HG03196 (cell line): ENCODE measurements around the gene DYTN.

Experiments
- ATAC-seq: cut with Tn5 transposase; IDR thresholded peaks from one replicate; pipeline ENCODE4 v1.9.1; 2021; ENCODE audit not compliant: unreplicated experiment

The DYTN gene

DNA sequence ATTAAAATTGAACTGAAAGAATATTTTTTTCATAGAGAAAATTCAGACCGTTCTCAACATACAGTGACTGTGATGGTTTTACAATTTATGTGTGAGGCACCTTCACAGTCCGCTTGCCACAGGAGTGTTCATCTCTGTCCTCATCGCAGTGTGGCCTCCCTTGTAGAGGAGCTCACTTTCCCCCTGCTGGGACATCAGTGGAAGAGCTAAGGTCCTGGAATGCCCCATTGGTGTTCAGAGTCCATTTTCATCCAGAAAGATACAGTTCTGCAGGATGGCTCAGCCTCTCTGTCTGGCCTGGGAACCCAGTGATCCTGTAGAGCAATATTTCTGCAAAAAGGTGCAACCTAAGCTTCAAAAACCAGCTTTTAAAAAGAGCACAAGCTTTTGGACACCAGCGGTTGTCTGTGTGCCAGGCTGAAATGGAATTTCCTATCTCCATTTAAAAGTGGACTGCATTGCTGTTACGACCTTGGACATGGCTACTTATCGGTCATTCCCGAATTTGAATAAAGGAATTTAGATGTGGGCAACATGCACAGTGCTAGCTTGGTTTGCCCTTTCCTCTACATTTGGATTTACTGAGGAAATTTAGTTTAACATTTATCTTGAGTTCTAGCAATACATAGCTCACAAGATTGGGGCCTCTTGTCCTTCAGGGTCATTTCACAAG lies 102.6 kb downstream of the DYTN start:
- no peak for ATAC-seq

DNA sequence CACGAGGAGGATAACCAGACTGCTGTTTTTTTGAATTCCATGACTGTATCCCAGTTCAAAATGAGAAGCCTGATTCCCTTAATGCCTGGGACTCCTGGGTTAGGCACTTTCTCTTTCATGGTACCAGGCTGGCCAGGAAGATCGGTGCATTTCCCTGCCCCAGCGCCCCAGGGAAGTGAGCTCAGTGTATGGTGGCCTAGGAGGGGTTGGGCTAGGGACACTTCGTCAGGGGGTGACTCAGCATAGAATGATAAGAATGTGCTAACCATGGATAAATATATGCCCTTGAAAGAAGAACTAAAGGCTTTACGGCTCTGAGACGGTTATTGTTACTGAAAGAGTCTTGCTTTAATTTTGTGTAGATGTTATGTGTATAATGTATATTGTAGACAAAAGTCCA lies 103.4 kb downstream of the DYTN start:
- no peak for ATAC-seq

DNA sequence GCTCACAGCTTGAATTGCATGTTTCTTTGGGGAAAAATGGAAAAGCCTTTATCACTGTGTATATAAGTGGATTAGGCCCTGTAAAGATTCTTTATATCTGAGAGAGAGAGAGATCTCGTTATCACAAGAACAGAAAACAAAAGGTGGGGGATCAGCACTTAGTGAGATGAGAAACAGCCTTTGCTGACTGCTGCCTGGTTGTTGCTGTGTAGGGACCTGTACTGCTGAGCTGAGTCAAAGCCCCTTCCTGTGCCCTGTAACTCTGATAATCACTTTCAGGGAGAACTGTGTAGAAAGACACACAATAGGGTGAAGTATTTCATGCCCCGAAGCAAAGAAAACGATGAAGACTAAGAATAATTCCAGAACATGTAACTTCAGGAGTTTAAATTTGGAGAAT lies 106.5 kb downstream of the DYTN start:
- ATAC-seq = no peak

DNA sequence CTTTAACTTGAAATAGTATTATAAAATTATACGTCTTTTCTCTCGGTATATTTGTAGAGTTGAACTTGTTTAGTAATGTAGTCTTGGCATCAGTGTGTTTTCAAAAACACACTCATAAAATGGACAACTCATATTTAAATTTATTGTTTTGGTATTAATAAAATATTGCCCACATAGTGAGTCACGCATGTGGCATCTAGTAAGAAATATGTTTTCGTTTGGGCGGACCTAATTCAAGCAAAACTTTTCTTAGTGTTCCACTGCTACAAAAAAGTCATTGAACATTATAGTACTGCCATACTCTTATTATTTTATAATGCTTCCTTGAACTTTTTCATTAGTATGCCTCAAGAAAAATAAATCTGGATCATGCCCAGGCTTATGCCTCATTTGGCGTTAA lies 107.0 kb downstream of the DYTN start:
- no peak for ATAC-seq

DNA sequence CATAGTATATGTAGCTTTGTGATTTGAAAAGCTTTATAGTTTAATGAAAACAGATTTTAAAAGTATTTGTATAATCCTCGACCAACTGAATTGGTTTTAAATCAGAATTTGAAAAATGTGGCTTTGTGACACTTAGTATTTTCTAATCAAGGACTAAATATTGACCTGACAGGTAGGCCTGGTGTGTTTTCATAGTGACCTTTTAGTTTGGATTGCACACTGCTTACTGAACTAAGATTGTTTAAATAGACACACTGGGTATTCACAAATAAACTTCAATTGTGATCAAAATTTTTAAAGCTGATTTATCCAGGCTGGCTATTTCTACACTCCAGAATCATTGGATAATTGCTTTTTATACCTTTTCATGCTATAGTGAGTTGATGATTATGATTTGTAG lies 107.7 kb downstream of the DYTN start:
- no peak for ATAC-seq

DNA sequence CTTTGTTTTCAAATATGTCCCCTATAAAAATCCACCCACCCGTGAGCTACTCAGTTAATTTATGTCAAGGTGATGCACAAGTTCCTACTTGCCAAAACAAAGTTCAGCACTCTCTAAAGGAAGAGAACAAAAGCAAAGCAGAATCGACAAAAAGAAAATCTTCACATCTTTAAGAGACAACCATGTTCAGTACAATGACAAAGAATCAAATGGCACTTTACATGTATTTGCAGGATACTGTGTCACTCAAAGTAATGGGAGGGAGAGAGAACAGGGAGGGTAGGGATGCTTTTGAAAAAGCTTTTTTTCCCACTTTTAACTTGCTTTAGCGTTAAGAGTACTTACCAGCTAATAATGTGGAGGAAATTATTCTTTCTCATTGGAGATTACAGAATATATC lies 115.0 kb downstream of the DYTN start:
- no peak for ATAC-seq
